HepG2 (cell line): ENCODE data around the gene PRKAB1. TPM values are rescaled to one million over a fixed set of nuclear protein-coding genes. Genes with fewer than 3 reads are reported as not detected.

ENCODE experiments used
- ARID3A ChIP-seq: IDR thresholded peaks from 2 replicates; pipeline ENCODE4 v1.6.1; 2012; ENCODE audit warnings: low read depth, low read length, improper control_type of control experiment
- FOXM1 ChIP-seq: sonication (generic); formaldehyde crosslinking; IDR thresholded peaks from 2 replicates; pipeline ENCODE4 v1.5.0; 2020; ENCODE audit warnings: missing genetic modification reagents
- FOXO1 ChIP-seq: sonication (generic); formaldehyde crosslinking; IDR thresholded peaks from 2 replicates; pipeline ENCODE4 v1.4.0; 2020; ENCODE audit warnings: missing genetic modification reagents
- HMGXB4 ChIP-seq, 2 experiments: sonication (generic) in 1 of 2; formaldehyde crosslinking in 1 of 2; IDR thresholded peaks; 2 replicates each; pipeline versions ENCODE4 v1.4.0 to v1.6.1; 2018 to 2020; ENCODE audit warnings: missing genetic modification reagents in 2 of 2, borderline replicate concordance in 1 of 2, low read depth in 1 of 2, mild to moderate bottlenecking in 1 of 2, missing biosample characterization in 1 of 2
- HNF4A ChIP-seq: sonication (generic); formaldehyde crosslinking; IDR thresholded peaks from 2 replicates; pipeline ENCODE4 v1.4.0; 2020; ENCODE audit warnings: missing genetic modification reagents
- IKZF5 ChIP-seq: IDR thresholded peaks from 2 replicates; pipeline ENCODE4 v1.6.1; 2018; ENCODE audit warnings: missing genetic modification reagents, mild to moderate bottlenecking, missing compliant biosample characterization
- MED8 ChIP-seq: sonication (generic); formaldehyde crosslinking; IDR thresholded peaks from 2 replicates; pipeline ENCODE4 v1.8.1; 2023; ENCODE audit warnings: mild to moderate bottlenecking, missing genetic modification reagents; ENCODE audit not compliant: insufficient replicate concordance
- PITX1 ChIP-seq: sonication (generic); formaldehyde crosslinking; IDR thresholded peaks from 2 replicates; pipeline ENCODE4 v1.5.1; 2020; ENCODE audit warnings: mild to moderate bottlenecking, missing genetic modification reagents
- RFX3 ChIP-seq: IDR thresholded peaks from 2 replicates; pipeline ENCODE4 v1.6.1; 2016; ENCODE audit warnings: missing biosample characterization, missing genetic modification reagents
- SATB2 ChIP-seq: sonication (generic); formaldehyde crosslinking; IDR thresholded peaks from 2 replicates; pipeline ENCODE4 v1.5.0; 2020; ENCODE audit warnings: missing genetic modification reagents
- SMAD3 ChIP-seq: sonication (generic); formaldehyde crosslinking; IDR thresholded peaks from 2 replicates; pipeline ENCODE4 v1.4.0; 2020; ENCODE audit warnings: missing genetic modification reagents
- ZFP36L2 ChIP-seq: sonication (generic); formaldehyde crosslinking; IDR thresholded peaks from 2 replicates; pipeline ENCODE4 v1.4.0; 2020; ENCODE audit warnings: missing genetic modification reagents
- ZFX ChIP-seq: sonication (generic); formaldehyde crosslinking; IDR thresholded peaks from 2 replicates; pipeline ENCODE4 v1.4.0; 2020; ENCODE audit warnings: mild to moderate bottlenecking, low read depth, missing genetic modification reagents, moderate library complexity
- ZNF12 ChIP-seq: sonication (generic); formaldehyde crosslinking; IDR thresholded peaks from 2 replicates; pipeline ENCODE4 v1.5.0; 2020; ENCODE audit warnings: missing genetic modification reagents
- ZNF382 ChIP-seq: sonication (generic); formaldehyde crosslinking; IDR thresholded peaks from 2 replicates; pipeline ENCODE4 v1.5.0; 2020; ENCODE audit warnings: missing genetic modification reagents, mild to moderate bottlenecking, borderline replicate concordance
- polyA plus RNA-seq, 8 experiments: library from polyadenylated mRNA; depleted of rRNA in 3 of 8; stranded (reverse) in 7 of 8; unstranded in 1 of 8; fragments of >200 nt; fragmentation: Illumina TruSeq in 4 of 8; extraction: Trizol in 4 of 8; gene quantifications; 2 replicates each; pipeline versions ENCODE4 v1.2.1 to v1.2.3, GENCODE V29; 2011 to 2016; ENCODE audit warnings: low read depth in 4 of 8, missing spikeins in 1 of 8, mixed read lengths in 1 of 8; ENCODE audit not compliant: insufficient read depth in 1 of 8
- total RNA-seq, 5 experiments: library from RNA; depleted of rRNA; stranded (reverse); fragments of >200 nt; fragmentation: Illumina TruSeq; extraction: Trizol; gene quantifications; 2 replicates each; pipeline ENCODE4 v1.2.3, GENCODE V29; 2016; ENCODE audit warnings: low read depth in 1 of 5
- TF ChIP-seq, protein P1 (sequence below): sonication (generic); formaldehyde crosslinking; IDR thresholded peaks from 2 replicates; pipeline ENCODE4 v1.4.0; 2020; ENCODE audit warnings: missing genetic modification reagents
- TF ChIP-seq, protein P2 (sequence below): sonication (generic); formaldehyde crosslinking; IDR thresholded peaks from 2 replicates; pipeline ENCODE4 v1.4.0; 2020; ENCODE audit warnings: missing genetic modification reagents, borderline replicate concordance

Gene PRKAB1
- total and polyA plus RNA-seq, 2 of the 13 experiments (the other 11 are each of a cell fraction or from before 2014, with no cell fraction given), result 28.4 to 35.5 TPM

DNA sequence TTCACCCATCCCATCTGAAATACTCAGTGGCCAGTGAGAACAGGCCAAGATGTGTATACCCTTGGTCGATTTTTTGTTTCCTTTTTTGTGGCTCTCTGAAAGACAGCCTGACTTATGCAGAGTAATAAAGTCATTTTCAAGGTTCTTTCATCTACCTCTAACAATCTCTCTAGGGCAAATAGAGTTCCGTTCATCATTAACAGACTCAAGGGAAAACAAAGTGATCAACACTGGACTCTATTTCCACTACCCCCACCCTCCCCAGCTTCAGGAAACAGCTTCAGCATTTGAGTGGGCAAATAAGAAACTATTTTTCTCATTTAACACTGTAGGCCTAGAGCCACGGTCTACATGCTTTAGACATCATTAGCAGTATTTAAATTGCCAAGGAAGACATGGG, 15.9 kb downstream of the PRKAB1 start (continued):
- TF ChIP-seq ZNF382 (CRISPR knock-in tag) (no peak), FOXO1 (peak; percentile 41; the same call in 1 of the 2 replicates), PITX1 (no peak), ZFX (CRISPR knock-in tag) (peak; percentile 45; the same call in 1 of the 2 replicates), RFX3 (no peak), IKZF5 (CRISPR knock-in tag) (0 out of 2 replicates have a peak, but pooled peaks have one; percentile 31), HMGXB4 (CRISPR knock-in tag; IDR thresholded peaks at IDR 0.05; ENCODE audit: borderline replicate concordance in 1 of 2, low read depth in 1 of 2) (no peak), ZFP36L2 (CRISPR knock-in tag) (no peak), SATB2 (CRISPR knock-in tag) (no peak), FOXM1 (CRISPR knock-in tag) (no peak), MED8 (CRISPR knock-in tag) (no peak), ZNF12 (no peak), SMAD3 (CRISPR knock-in tag) (no peak), HNF4A (CRISPR knock-in tag) (peak; percentile 17; the same call in 1 of the 2 replicates), ARID3A (peak; percentile 41; the same call in 1 of the 2 replicates)
- TF ChIP-seq, protein P1, sequence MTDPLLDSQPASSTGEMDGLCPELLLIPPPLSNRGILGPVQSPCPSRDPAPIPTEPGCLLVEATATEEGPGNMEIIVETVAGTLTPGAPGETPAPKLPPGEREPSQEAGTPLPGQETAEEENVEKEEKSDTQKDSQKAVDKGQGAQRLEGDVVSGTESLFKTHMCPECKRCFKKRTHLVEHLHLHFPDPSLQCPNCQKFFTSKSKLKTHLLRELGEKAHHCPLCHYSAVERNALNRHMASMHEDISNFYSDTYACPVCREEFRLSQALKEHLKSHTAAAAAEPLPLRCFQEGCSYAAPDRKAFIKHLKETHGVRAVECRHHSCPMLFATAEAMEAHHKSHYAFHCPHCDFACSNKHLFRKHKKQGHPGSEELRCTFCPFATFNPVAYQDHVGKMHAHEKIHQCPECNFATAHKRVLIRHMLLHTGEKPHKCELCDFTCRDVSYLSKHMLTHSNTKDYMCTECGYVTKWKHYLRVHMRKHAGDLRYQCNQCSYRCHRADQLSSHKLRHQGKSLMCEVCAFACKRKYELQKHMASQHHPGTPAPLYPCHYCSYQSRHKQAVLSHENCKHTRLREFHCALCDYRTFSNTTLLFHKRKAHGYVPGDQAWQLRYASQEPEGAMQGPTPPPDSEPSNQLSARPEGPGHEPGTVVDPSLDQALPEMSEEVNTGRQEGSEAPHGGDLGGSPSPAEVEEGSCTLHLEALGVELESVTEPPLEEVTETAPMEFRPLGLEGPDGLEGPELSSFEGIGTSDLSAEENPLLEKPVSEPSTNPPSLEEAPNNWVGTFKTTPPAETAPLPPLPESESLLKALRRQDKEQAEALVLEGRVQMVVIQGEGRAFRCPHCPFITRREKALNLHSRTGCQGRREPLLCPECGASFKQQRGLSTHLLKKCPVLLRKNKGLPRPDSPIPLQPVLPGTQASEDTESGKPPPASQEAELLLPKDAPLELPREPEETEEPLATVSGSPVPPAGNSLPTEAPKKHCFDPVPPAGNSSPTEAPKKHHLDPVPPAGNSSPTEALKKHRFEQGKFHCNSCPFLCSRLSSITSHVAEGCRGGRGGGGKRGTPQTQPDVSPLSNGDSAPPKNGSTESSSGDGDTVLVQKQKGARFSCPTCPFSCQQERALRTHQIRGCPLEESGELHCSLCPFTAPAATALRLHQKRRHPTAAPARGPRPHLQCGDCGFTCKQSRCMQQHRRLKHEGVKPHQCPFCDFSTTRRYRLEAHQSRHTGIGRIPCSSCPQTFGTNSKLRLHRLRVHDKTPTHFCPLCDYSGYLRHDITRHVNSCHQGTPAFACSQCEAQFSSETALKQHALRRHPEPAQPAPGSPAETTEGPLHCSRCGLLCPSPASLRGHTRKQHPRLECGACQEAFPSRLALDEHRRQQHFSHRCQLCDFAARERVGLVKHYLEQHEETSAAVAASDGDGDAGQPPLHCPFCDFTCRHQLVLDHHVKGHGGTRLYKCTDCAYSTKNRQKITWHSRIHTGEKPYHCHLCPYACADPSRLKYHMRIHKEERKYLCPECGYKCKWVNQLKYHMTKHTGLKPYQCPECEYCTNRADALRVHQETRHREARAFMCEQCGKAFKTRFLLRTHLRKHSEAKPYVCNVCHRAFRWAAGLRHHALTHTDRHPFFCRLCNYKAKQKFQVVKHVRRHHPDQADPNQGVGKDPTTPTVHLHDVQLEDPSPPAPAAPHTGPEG, result no peak
- TF ChIP-seq, protein P2, sequence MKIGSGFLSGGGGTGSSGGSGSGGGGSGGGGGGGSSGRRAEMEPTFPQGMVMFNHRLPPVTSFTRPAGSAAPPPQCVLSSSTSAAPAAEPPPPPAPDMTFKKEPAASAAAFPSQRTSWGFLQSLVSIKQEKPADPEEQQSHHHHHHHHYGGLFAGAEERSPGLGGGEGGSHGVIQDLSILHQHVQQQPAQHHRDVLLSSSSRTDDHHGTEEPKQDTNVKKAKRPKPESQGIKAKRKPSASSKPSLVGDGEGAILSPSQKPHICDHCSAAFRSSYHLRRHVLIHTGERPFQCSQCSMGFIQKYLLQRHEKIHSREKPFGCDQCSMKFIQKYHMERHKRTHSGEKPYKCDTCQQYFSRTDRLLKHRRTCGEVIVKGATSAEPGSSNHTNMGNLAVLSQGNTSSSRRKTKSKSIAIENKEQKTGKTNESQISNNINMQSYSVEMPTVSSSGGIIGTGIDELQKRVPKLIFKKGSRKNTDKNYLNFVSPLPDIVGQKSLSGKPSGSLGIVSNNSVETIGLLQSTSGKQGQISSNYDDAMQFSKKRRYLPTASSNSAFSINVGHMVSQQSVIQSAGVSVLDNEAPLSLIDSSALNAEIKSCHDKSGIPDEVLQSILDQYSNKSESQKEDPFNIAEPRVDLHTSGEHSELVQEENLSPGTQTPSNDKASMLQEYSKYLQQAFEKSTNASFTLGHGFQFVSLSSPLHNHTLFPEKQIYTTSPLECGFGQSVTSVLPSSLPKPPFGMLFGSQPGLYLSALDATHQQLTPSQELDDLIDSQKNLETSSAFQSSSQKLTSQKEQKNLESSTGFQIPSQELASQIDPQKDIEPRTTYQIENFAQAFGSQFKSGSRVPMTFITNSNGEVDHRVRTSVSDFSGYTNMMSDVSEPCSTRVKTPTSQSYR (CRISPR knock-in tag), result peak; percentile 64; the same call in 1 of the 2 replicates
